B cell (primary cell): ENCODE results near the gene EML2. TPM values are rescaled to one million over a fixed set of nuclear protein-coding genes. Genes with fewer than 3 reads are reported as not detected.

ENCODE experiments used
- ATAC-seq: fragments of 200-7000 bp; cut with Tn5 transposase; one replicate; pipeline ENCODE4 v1.10.0; 2021; ENCODE audit warnings: low read depth, mild to moderate bottlenecking, moderate number of reproducible peaks, moderate library complexity
- CTCF ChIA-PET: fragments of 350-600 bp; sonication (Branson Sonifier 250); formaldehyde crosslinking; loops from one replicate; lab custom pipeline; 2021; ENCODE audit warnings: antibody characterized with exemption, inconsistent platforms; lab: Charles Lee
- POLR2A ChIA-PET: fragments of 350-600 bp; sonication (Branson Sonifier 250); formaldehyde crosslinking; loops from one replicate; lab custom pipeline; 2021; ENCODE audit warnings: antibody characterized with exemption; lab: Charles Lee
- DNase-seq: peaks from one replicate; pipeline ENCODE4 v3.0.0; 2013
- H2AFZ ChIP-seq: 2 replicates; pipeline ENCODE4 v1.6.1; 2012; ENCODE audit warnings: mild to moderate bottlenecking, low read depth, low read length; ENCODE audit not compliant: insufficient read depth, poor library complexity, severe bottlenecking
- H3K27ac ChIP-seq, 2 donors: 1 replicate in 1 of 2; 2 replicates in 1 of 2; pipeline ENCODE4 v1.5.1; 2012 to 2013; ENCODE audit warnings: low read length in 2 of 2, mild to moderate bottlenecking in 2 of 2, moderate library complexity in 1 of 2
- H3K27me3 ChIP-seq, 4 experiments: fragments of 200-600 bp in 1 of 4; sonication (generic) in 1 of 4; replicated peaks in 1 of 4; 1 replicate in 2 of 4; 2 replicates in 2 of 4; pipeline versions ENCODE4 v1.6.1 to v1.7.0; 2013 to 2016; ENCODE audit warnings: low read length in 3 of 4, mild to moderate bottlenecking in 2 of 4, mixed read lengths in 1 of 4, moderate library complexity in 1 of 4; ENCODE audit not compliant: insufficient read depth in 4 of 4, control insufficient read depth in 3 of 4; ENCODE audit errors: control extremely low read depth in 1 of 4
- H3K36me3 ChIP-seq, 2 experiments: replicated peaks in 1 of 2; 1 replicate in 1 of 2; 2 replicates in 1 of 2; pipeline versions ENCODE4 v1.6.1 to v1.7.1; 2013; ENCODE audit warnings: low read length in 1 of 2; ENCODE audit not compliant: insufficient read depth in 2 of 2, control insufficient read depth in 1 of 2; ENCODE audit errors: control extremely low read depth in 1 of 2, extremely low read depth in 1 of 2
- H3K4me1 ChIP-seq, 2 donors: fragments of 200-600 bp in 1 of 2; sonication (generic) in 1 of 2; 1 replicate in 1 of 2; 2 replicates in 1 of 2; pipeline versions ENCODE4 v1.5.1 to v1.6.1; 2013 to 2017; ENCODE audit warnings: low read length in 2 of 2; ENCODE audit not compliant: control insufficient read depth in 2 of 2, insufficient read depth in 2 of 2
- H3K4me2 ChIP-seq: replicated peaks from 2 replicates; pipeline ENCODE3; 2012; ENCODE audit warnings: mild to moderate bottlenecking, low read depth, low read length; ENCODE audit not compliant: poor library complexity, severe bottlenecking
- H3K4me3 ChIP-seq, 5 experiments: fragments of 200-600 bp in 1 of 5; sonication (generic) in 1 of 5; 1 replicate in 3 of 5; 2 replicates in 2 of 5; pipeline versions ENCODE4 v1.5.1 to v1.7.0; 2011 to 2016; ENCODE audit warnings: low read length in 4 of 5, mild to moderate bottlenecking in 4 of 5, low read depth in 2 of 5, control low read depth in 1 of 5, moderate library complexity in 1 of 5; ENCODE audit not compliant: insufficient read depth in 1 of 5; ENCODE audit errors: control extremely low read depth in 1 of 5, extremely low read depth in 1 of 5
- H3K79me2 ChIP-seq: fragments of 200-600 bp; sonication (generic); one replicate; pipeline ENCODE4 v1.6.0; 2016; ENCODE audit warnings: low read length; ENCODE audit not compliant: control insufficient read depth, insufficient read depth
- H3K9ac ChIP-seq: fragments of 200-600 bp; sonication (generic); 2 replicates; pipeline ENCODE4 v1.6.1; 2017; ENCODE audit warnings: mild to moderate bottlenecking, low read length, moderate library complexity
- H3K9me3 ChIP-seq, 3 donors: one replicate each; pipeline versions ENCODE4 v1.6.1 to v1.7.1; 2013; ENCODE audit warnings: low read length in 2 of 3; ENCODE audit not compliant: control insufficient read depth in 2 of 3, insufficient read depth in 1 of 3; ENCODE audit errors: control extremely low read depth in 1 of 3
- H4K20me1 ChIP-seq: 2 replicates; pipeline ENCODE4 v1.6.0; 2012; ENCODE audit warnings: mild to moderate bottlenecking, low read length; ENCODE audit not compliant: insufficient read depth, control insufficient read depth, poor library complexity, severe bottlenecking
- H3K27ac Mint-ChIP-seq: one replicate; pipeline ENCODE4 v1.8.0; 2021; ENCODE audit warnings: mixed read lengths
- H3K27me3 Mint-ChIP-seq: one replicate; pipeline ENCODE4 v1.8.0; 2021; ENCODE audit warnings: mixed read lengths
- H3K4me1 Mint-ChIP-seq: one replicate; pipeline ENCODE4 v1.8.0; 2021; ENCODE audit warnings: mixed read lengths
- H3K4me3 Mint-ChIP-seq: one replicate; pipeline ENCODE4 v1.8.0; 2021; ENCODE audit warnings: mixed read lengths
- H3K9me3 Mint-ChIP-seq: one replicate; pipeline ENCODE4 v1.8.0; 2022; ENCODE audit warnings: mixed read lengths; ENCODE audit not compliant: insufficient read depth
- EZH2 ChIP-seq: IDR thresholded peaks from 2 replicates; pipeline ENCODE4 v1.6.1; 2012; ENCODE audit warnings: borderline replicate concordance, low read depth, mild to moderate bottlenecking, moderate library complexity, low read length; ENCODE audit not compliant: insufficient read depth, poor library complexity, severe bottlenecking
- WGBS: methylation state at CpG from one replicate; pipeline ENCODE4 v1.1.5; 2013; ENCODE audit warnings: missing lambda C conversion rate; ENCODE audit not compliant: insufficient coverage; 5-methylcytosine and 5-hydroxymethylcytosine counted together
- intact Hi-C: fragments of 100-400 bp; cut with micrococcal nuclease; formaldehyde crosslinking; loops from one replicate; pipeline ENCODE4 v1.10.0; 2022
- polyA plus RNA-seq: library from polyadenylated mRNA; depleted of rRNA; stranded (reverse); fragments of >200 nt; gene quantifications from 2 replicates; pipeline ENCODE4 v1.2.3, GENCODE V29; 2012
- total RNA-seq, 2 donors: library from RNA; stranded (reverse); fragments of 120-200 nt in 1 of 2; gene quantifications; 1 replicate in 1 of 2; 2 replicates in 1 of 2; pipeline versions ENCODE4 v1.2.3 to v1.2.4, GENCODE V29; 2013 to 2022
- TF ChIP-seq, protein P1 (sequence below): fragments of 200-600 bp; IDR thresholded peaks from one replicate; pipeline ENCODE4 v1.8.0; 2022; ENCODE audit warnings: antibody characterized with exemption, mild to moderate bottlenecking

Gene EML2
- total and polyA plus RNA-seq, 2 donors (not counting 1 experiment from before 2014, with no cell fraction given): 75.0 to 88.5 TPM

DNA sequence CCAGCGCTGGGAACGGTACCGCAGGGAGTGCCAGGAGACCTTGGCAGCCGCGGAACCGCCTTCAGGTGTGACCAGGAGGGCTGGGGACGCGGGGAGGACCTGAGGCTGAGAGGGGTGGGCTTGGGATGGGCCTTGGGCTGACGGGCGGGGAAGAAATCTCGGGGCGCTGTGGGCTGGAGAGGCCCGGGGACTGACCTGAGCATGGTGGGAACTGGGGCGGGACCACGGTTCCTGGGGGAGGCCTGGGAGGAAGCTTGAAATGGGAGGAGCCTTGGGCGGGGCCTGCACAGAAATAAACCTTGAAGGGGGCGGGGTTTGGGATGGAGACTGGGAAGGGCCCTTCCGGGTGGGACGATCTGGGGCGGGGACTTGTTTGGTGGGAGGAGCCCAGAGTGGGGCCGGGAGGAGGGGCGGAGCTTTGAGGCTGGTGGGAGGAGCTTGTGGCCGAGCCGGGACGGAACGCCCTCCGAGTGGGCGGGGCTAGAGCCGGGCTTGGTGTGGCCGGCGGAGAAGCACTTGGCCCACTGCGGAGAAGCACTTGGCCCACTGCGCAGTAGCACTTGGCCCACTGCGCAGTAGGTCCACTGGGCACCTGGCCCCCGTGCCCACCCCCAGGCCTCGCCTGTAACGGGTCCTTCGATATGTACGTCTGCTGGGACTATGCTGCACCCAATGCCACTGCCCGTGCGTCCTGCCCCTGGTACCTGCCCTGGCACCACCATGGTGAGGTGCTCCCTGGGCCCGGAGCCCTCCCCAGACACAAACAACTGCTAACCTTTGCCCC is 31.7 kb upstream of the EML2 start:
- Histone ChIP-seq H3K27me3 (peaks cover 0 to 49% (median 21%) of the 10 kb centered on the region in 4 experiments), H3K36me3 (no peaks in the 10 kb centered on the region), H3K4me2 (peak overlapping the region; percentile 67), H3K27ac (no peak overlapping the region), H3K4me1 (peaks cover 34 to 38% of the 10 kb centered on the region in 2 donors), H3K9ac (no peak overlapping the region), H3K79me2 (no peaks in the 10 kb centered on the region), H4K20me1 (no peaks in the 10 kb centered on the region), H3K9me3 (peaks cover 0 to 18% (median 3%) of the 10 kb centered on the region in 3 donors), H2AFZ (no peak overlapping the region), H3K4me3 (no peak overlapping the region)
- peak overlapping the region; percentile 20 for H3K27ac Mint-ChIP-seq
- DNase-seq (peak; percentile 71), ATAC-seq (peak; percentile 59)
- intact Hi-C loops: no loop called here
- POLR2A ChIA-PET: interaction anchor here (0.6 kb wide), 2 partner anchors 8 to 30 kb away, joined by 3 to 9 read pairs; no protein-coding TSS in a partner anchor
- 15% methylated on average over 41 of the region's 42 CpGs for WGBS
- H3K4me1 Mint-ChIP-seq: peaks cover 33% of the 10 kb centered on the region
- CTCF ChIA-PET: interaction anchor here (1.2 to 1.5 kb wide), 2 partner anchors 19 to 22 kb away, joined by 3 to 7 read pairs; partner anchors contain the start of genes QPCTL and SNRPD2
- TF ChIP-seq, protein P1, sequence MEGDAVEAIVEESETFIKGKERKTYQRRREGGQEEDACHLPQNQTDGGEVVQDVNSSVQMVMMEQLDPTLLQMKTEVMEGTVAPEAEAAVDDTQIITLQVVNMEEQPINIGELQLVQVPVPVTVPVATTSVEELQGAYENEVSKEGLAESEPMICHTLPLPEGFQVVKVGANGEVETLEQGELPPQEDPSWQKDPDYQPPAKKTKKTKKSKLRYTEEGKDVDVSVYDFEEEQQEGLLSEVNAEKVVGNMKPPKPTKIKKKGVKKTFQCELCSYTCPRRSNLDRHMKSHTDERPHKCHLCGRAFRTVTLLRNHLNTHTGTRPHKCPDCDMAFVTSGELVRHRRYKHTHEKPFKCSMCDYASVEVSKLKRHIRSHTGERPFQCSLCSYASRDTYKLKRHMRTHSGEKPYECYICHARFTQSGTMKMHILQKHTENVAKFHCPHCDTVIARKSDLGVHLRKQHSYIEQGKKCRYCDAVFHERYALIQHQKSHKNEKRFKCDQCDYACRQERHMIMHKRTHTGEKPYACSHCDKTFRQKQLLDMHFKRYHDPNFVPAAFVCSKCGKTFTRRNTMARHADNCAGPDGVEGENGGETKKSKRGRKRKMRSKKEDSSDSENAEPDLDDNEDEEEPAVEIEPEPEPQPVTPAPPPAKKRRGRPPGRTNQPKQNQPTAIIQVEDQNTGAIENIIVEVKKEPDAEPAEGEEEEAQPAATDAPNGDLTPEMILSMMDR: no peak
- TF ChIP-seq EZH2: no peak
- H3K27me3 Mint-ChIP-seq: peaks cover 32% of the 10 kb centered on the region
- no peaks in the 10 kb centered on the region for H3K9me3 Mint-ChIP-seq
- peak overlapping the region; percentile 52 for H3K4me3 Mint-ChIP-seq
